Neural cell (in vitro differentiated cells): Measurements from ENCODE around the gene CYSRT1. TPM values are rescaled to one million over a fixed set of nuclear protein-coding genes. Genes with fewer than 3 reads are reported as not detected.

ENCODE experiments used
- H2AFZ ChIP-seq: fragments of 200-600, 300-800 bp; sonication (generic), shearing (Covaris generic); 2 replicates; pipeline ENCODE4 v1.6.0; 2014; ENCODE audit warnings: low read depth, mild to moderate bottlenecking, antibody characterized with exemption, low read length, moderate library complexity
- H3F3A ChIP-seq: fragments of 200-600 bp; shearing (Covaris generic); 2 replicates; pipeline ENCODE4 v1.6.1; 2016; ENCODE audit warnings: mild to moderate bottlenecking, moderate library complexity, mixed read lengths, antibody characterized with exemption, low read length; ENCODE audit not compliant: insufficient read depth, poor library complexity, severe bottlenecking
- H3K27ac ChIP-seq: fragments of 200-600, 300-800 bp; sonication (generic), shearing (Covaris generic); 2 replicates; pipeline ENCODE4 v1.5.1; 2014; ENCODE audit warnings: mild to moderate bottlenecking, low read length, moderate library complexity
- H3K27me3 ChIP-seq: fragments of 300-800, 200-600 bp; sonication (generic), shearing (Covaris generic); 2 replicates; pipeline ENCODE4 v1.6.0; 2014; ENCODE audit warnings: mild to moderate bottlenecking, low read depth, low read length, moderate library complexity; ENCODE audit not compliant: insufficient read depth
- H3K36me3 ChIP-seq: fragments of 300-800, 200-600 bp; sonication (generic), shearing (Covaris generic); 2 replicates; pipeline ENCODE4 v1.5.1; 2014; ENCODE audit warnings: mild to moderate bottlenecking, antibody characterized with exemption, low read length, moderate library complexity; ENCODE audit not compliant: insufficient read depth
- H3K4me2 ChIP-seq: fragments of 300-800, 200-600 bp; sonication (generic), shearing (Covaris generic); 2 replicates; pipeline ENCODE4 v1.6.0; 2014; ENCODE audit warnings: mild to moderate bottlenecking, low read length
- H3K4me3 ChIP-seq: fragments of 300-800, 200-600 bp; sonication (generic), shearing (Covaris generic); 2 replicates; pipeline ENCODE4 v1.5.1; 2014; ENCODE audit warnings: mild to moderate bottlenecking, low read length, moderate library complexity
- H3K79me2 ChIP-seq: fragments of 200-600 bp; shearing (Covaris generic); replicated peaks from 2 replicates; pipeline ENCODE4 v1.6.0; 2014; ENCODE audit warnings: mild to moderate bottlenecking, low read length, moderate library complexity; ENCODE audit not compliant: insufficient read depth
- H3K9ac ChIP-seq: fragments of 300-800, 200-600 bp; sonication (generic), shearing (Covaris generic); 2 replicates; pipeline ENCODE4 v1.6.1; 2016; ENCODE audit warnings: mild to moderate bottlenecking, low read length, mixed read lengths
- H3K9me2 ChIP-seq: fragments of 200-600 bp; shearing (Covaris generic); 2 replicates; pipeline ENCODE4 v1.6.1; 2016; ENCODE audit warnings: mild to moderate bottlenecking, low read length, mixed read lengths; ENCODE audit not compliant: insufficient read depth
- H3K9me3 ChIP-seq: fragments of 200-600, 300-800 bp; sonication (generic), shearing (Covaris generic); 2 replicates; pipeline ENCODE4 v1.6.1; 2016; ENCODE audit warnings: mild to moderate bottlenecking, mixed run types, low read length, moderate library complexity, mixed read lengths
- H4K20me1 ChIP-seq: fragments of 200-600 bp; shearing (Covaris generic); 2 replicates; pipeline ENCODE4 v1.6.1; 2016; ENCODE audit warnings: mild to moderate bottlenecking, mixed run types; ENCODE audit not compliant: insufficient read depth
- CTCF ChIP-seq: fragments of 450-650 bp; IDR thresholded peaks from 2 replicates; pipeline ENCODE4 v1.5.1; 2014; ENCODE audit warnings: antibody characterized with exemption, mild to moderate bottlenecking, moderate library complexity; ENCODE audit not compliant: poor library complexity, severe bottlenecking
- EP300 ChIP-seq: fragments of 450-650 bp; conservative IDR thresholded peaks from 2 replicates; pipeline ENCODE4 v1.6.1; 2014; ENCODE audit warnings: antibody characterized with exemption, mild to moderate bottlenecking, moderate library complexity; ENCODE audit not compliant: poor library complexity, severe bottlenecking
- EZH2 ChIP-seq: fragments of 200-600, 300-800 bp; shearing (Covaris generic), sonication (generic); IDR thresholded peaks from 2 replicates; pipeline ENCODE4 v1.6.1; 2014; ENCODE audit warnings: antibody characterized with exemption, low read length, borderline replicate concordance, mild to moderate bottlenecking; ENCODE audit not compliant: insufficient read depth, poor library complexity, severe bottlenecking
- MXI1 ChIP-seq: fragments of 450-650 bp; conservative IDR thresholded peaks from 2 replicates; pipeline ENCODE4 v1.6.1; 2014; ENCODE audit warnings: antibody characterized with exemption, mild to moderate bottlenecking; ENCODE audit not compliant: poor library complexity, severe bottlenecking
- POLR2AphosphoS5 ChIP-seq: IDR thresholded peaks from 2 replicates; pipeline ENCODE4 v1.6.1; 2012
- RAD21 ChIP-seq: fragments of 450-650 bp; conservative IDR thresholded peaks from 2 replicates; pipeline ENCODE4 v1.6.1; 2014; ENCODE audit warnings: antibody characterized with exemption, mild to moderate bottlenecking, moderate library complexity
- REST ChIP-seq: IDR thresholded peaks from 2 replicates; pipeline ENCODE4 v1.6.1; 2012; ENCODE audit warnings: borderline replicate concordance
- SMC3 ChIP-seq: fragments of 450-650 bp; conservative IDR thresholded peaks from 2 replicates; pipeline ENCODE4 v1.6.1; 2014; ENCODE audit warnings: antibody characterized with exemption, mild to moderate bottlenecking, moderate library complexity; ENCODE audit not compliant: poor library complexity
- TAF1 ChIP-seq: IDR thresholded peaks from 2 replicates; pipeline ENCODE4 v1.6.1; 2012; ENCODE audit warnings: low read depth
- polyA plus RNA-seq: library from polyadenylated mRNA; depleted of rRNA; stranded (reverse); fragments of >200 nt; gene quantifications from 2 replicates; pipeline ENCODE4 v1.2.3, GENCODE V29; 2014

The CYSRT1 gene
- polyA plus RNA-seq, 1 donor from 2014 or later = 3.3 TPM

GRCh38 chr9:137262909-137263285 lies 37.9 kb downstream of the CYSRT1 start:
- H2AFZ ChIP-seq = no peak overlapping the region
- H3K9ac ChIP-seq = no peak overlapping the region
- H3K4me3 ChIP-seq = no peak overlapping the region
- no peaks in the 10 kb centered on the region for H3K36me3 ChIP-seq
- no peaks in the 10 kb centered on the region for H3K79me2 ChIP-seq
- TF ChIP-seq TAF1 = no peak
- no peak for TF ChIP-seq EZH2
- TF ChIP-seq POLR2AphosphoS5 = no peak
- no peak for TF ChIP-seq REST
- no peak for TF ChIP-seq MXI1
- no peak for TF ChIP-seq CTCF
- no peak for TF ChIP-seq EP300
- TF ChIP-seq SMC3 = no peak
- no peak for TF ChIP-seq RAD21
- H3K9me3 ChIP-seq = no peaks in the 10 kb centered on the region
- no peak overlapping the region for H3K4me2 ChIP-seq
- no peaks in the 10 kb centered on the region for H3F3A ChIP-seq
- no peaks in the 10 kb centered on the region for H3K9me2 ChIP-seq
- H3K27ac ChIP-seq = no peak overlapping the region
- H4K20me1 ChIP-seq = no peaks in the 10 kb centered on the region
- no peaks in the 10 kb centered on the region for H3K27me3 ChIP-seq

- Histone ChIP-seq H3K27me3 (no peaks in the 10 kb centered on the region), H3K9ac (no peak overlapping the region), H2AFZ (no peak overlapping the region), H3K9me3 (no peaks in the 10 kb centered on the region), H3K9me2 (no peaks in the 10 kb centered on the region), H3K36me3 (no peaks in the 10 kb centered on the region), H3K4me3 (no peak overlapping the region), H3K79me2 (no peaks in the 10 kb centered on the region), H3K4me2 (no peak overlapping the region), H3K27ac (no peak overlapping the region), H3F3A (no peaks in the 10 kb centered on the region), H4K20me1 (no peaks in the 10 kb centered on the region)
- TF ChIP-seq SMC3 = no peak
- TF ChIP-seq REST = no peak
- no peak for TF ChIP-seq RAD21
- no peak for TF ChIP-seq EP300
These were observed 38.5 kb downstream of the CYSRT1 start for GRCh38 chr9:137263506-137263905.
